ENCODE data around the gene CCNK.

CCNK gene

DNA sequence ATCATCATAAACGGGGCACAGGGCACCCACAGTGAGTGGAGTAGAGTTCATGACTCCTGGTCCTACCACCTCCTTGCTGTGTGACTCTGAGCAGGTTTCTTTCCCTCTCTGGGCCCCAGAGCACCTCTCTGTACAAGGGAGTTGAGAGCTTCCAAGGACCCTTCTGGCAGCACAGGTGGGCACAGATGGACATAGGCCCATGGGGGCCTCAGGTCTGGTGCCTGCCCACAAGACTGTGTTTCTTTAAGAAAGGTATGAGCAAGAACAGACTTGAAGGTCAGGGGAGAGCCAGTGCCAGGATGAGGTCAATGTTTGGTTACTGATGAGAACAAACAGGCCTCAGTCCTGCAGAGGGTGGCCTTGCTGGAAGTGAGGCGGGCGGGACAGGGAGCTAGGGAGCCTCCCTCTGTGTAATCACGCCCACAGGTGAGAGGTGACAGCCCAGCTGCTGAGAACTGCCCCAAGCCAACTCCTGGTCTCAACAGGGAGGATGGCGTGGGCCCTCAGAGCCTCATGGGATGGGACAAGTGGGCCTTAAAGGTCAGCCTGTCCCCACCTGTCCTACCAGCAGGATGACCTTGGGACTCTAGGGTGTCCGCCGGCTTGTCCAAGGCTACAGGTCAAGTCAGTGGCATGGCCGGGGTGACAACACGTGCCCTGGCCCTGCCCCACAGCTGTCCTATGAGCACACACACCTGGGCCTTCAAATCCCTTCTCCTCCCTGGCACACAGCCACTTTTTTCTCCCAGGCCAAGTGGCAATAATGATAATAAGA is 73.7 kb downstream of the CCNK start:
- in situ Hi-C loops (cut with MboI; ENCODE audit: low pct_unique_long_range_greater_than_20kb, low sequenced_read_pairs, unreplicated experiment) = no loop called here
- TF ChIP-seq, protein P1, sequence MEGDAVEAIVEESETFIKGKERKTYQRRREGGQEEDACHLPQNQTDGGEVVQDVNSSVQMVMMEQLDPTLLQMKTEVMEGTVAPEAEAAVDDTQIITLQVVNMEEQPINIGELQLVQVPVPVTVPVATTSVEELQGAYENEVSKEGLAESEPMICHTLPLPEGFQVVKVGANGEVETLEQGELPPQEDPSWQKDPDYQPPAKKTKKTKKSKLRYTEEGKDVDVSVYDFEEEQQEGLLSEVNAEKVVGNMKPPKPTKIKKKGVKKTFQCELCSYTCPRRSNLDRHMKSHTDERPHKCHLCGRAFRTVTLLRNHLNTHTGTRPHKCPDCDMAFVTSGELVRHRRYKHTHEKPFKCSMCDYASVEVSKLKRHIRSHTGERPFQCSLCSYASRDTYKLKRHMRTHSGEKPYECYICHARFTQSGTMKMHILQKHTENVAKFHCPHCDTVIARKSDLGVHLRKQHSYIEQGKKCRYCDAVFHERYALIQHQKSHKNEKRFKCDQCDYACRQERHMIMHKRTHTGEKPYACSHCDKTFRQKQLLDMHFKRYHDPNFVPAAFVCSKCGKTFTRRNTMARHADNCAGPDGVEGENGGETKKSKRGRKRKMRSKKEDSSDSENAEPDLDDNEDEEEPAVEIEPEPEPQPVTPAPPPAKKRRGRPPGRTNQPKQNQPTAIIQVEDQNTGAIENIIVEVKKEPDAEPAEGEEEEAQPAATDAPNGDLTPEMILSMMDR (IDR thresholded peaks at IDR 0.05; ENCODE audit: extremely low read depth, insufficient read depth, missing control alignments) = no peak
- no peak for DNase-seq (ENCODE audit: low spot score)

DNA sequence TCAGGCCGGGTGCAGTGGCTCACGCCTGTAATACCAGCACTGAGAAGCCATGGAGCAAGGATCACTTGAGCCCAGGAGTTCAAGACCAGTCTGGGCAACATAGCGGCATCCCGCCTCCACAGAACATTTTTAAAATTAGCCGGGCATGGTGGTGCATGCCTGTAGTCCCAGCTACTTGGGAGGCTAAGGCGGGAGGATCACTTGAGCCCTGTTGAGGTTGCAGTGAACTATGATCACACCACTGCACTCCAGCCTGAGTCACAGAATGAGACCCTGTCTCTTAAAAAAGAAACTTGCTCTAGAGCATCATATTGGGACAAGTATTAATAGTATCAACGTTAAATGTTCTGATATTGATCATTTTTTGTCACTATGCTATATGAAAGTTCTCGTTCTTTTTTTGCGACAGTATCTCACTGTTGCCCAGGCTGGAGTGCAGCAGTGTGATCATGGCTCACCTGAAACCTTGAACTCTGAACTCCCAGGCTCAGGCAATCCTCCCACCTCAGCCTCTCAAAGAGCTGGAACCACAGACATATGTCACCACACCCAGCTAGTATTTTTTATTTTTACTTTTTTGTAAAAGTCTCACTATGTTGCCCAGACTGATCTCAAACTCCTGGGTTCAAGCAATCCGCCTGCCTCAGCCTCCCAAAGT is 75.1 kb downstream of the CCNK start:
- TF ChIP-seq, protein P1 (IDR thresholded peaks at IDR 0.05; ENCODE audit: extremely low read depth, insufficient read depth, missing control alignments) = no peak
- no peak for DNase-seq (ENCODE audit: low spot score)
- in situ Hi-C loops (cut with MboI; ENCODE audit: low pct_unique_long_range_greater_than_20kb, low sequenced_read_pairs, unreplicated experiment) = no loop called here

DNA sequence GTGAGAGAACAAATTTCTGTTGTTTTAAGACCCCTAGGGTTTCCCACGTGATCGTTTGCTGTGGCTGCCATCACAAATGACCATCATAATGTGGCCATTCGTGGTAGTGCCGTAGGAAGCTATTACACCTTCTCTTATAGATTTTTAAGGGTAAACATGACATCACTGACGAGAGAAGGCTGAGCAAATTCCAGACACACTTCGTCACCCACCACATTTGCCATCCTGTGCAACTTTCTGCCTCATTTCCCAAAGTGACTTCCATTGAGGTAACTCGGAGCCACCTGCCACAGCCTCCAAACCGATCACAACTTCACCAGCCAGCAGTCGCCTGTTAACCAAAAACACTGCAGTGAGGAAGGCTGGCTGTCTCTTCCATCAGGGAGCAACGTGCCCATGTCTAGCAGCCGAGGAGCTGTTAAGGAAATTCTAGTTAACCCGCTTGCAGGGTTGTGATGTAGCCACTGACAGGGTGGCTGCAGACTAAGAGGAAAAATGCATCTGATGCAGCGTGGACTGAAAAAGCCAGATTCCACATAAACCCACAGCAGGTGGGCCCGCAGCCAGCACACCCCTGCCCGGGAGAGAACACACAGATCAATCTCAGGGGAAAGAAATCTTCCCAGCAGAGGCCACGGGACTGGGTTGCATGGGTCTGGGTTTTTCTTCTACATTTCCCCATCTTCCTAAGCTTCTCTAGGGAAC is 78.2 kb downstream of the CCNK start:
- in situ Hi-C loops (cut with MboI; ENCODE audit: low pct_unique_long_range_greater_than_20kb, low sequenced_read_pairs, unreplicated experiment) = no loop called here
- DNase-seq (ENCODE audit: low spot score) = no peak
- TF ChIP-seq, protein P1 (IDR thresholded peaks at IDR 0.05; ENCODE audit: extremely low read depth, insufficient read depth, missing control alignments) = no peak

DNA sequence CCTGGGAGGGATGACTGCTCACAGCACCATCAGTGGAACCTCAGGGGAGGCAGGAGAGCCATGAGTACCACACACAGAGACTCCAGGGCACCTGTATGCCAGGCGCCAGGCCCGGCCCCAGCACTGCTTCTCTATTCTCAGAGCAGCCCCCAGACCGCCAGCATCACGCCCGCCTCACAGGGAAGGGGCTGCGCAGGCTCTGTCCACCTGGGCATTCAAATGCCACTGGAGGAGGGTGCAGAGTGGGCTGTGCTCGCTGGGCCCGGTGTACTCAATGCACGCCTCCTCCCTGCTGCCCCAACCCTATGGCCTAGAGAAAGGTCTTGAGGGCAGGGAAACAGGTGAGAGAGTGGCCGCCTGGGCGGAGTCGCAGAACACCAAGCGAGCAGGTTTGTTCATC is 79.2 kb downstream of the CCNK start:
- no peak for DNase-seq (ENCODE audit: low spot score)
- TF ChIP-seq, protein P1 (IDR thresholded peaks at IDR 0.05; ENCODE audit: extremely low read depth, insufficient read depth, missing control alignments) = no peak
- in situ Hi-C loops (cut with MboI; ENCODE audit: low pct_unique_long_range_greater_than_20kb, low sequenced_read_pairs, unreplicated experiment) = no loop called here

DNA sequence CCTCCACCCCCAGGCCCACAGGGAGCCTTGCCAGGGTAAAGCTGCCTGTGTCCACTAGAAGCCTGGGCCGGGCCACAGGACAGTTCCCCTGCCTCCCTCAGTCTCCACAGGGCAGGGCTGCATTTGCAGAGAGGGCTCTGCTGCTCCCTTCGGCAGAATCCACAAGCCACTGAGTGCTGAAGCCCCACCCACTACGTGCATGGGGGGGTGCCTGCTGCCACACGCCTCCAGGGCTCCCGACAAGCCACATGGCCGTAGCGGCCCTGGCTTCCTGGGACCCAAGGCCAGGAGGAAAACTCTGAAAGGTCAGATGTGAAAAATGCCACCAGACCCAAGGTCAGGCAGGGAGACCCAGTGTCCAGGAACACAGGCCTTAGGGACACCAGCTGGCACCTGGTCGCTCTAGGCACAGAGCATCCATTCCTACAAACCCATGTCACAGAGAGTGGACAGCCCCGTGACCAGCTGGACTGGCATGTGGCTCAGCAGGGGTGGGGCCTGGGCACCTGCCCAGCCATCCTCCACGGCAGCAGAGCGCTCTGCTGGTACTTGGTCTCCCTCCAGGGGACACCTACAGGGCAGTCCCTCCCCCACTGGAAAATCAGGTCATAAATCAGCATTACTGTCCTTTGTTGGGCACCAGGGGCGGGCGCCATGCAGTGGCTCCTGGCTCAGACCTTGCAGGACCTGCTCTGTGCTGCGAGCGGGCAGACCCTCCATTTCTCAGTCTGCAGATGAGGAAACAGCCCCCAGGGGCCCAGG is 79.9 kb downstream of the CCNK start:
- no peak for DNase-seq (ENCODE audit: low spot score)
- in situ Hi-C loops (cut with MboI; ENCODE audit: low pct_unique_long_range_greater_than_20kb, low sequenced_read_pairs, unreplicated experiment) = no loop called here
- TF ChIP-seq, protein P1 (IDR thresholded peaks at IDR 0.05; ENCODE audit: extremely low read depth, insufficient read depth, missing control alignments) = no peak

DNA sequence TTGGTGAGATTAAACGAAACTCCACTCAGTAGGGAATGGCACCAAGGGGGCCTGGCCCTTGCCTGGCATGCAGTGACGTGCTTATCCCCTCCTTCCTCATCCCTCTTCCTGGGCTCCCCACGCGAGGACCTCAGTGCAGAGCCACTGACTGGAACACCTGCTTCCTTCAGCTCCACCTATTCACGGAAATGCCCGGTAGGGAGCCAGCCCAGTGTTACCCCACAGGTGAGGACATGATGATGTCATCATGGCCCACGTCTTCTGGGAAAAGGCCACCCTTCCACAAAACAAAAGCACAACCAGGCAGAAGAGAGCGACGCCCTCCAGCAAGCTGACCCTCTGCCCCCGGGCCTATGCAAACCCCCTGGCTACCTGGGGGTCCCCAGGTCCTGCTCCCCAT is 80.7 kb downstream of the CCNK start:
- in situ Hi-C loops (cut with MboI; ENCODE audit: low pct_unique_long_range_greater_than_20kb, low sequenced_read_pairs, unreplicated experiment) = no loop called here
- TF ChIP-seq, protein P1 (IDR thresholded peaks at IDR 0.05; ENCODE audit: extremely low read depth, insufficient read depth, missing control alignments) = no peak
- no peak for DNase-seq (ENCODE audit: low spot score)

Measured in GM13977 (cell line).